SK-N-SH (cell line): ENCODE measurements around the gene DNAH6. TPM values are rescaled to one million over a fixed set of nuclear protein-coding genes. Genes with fewer than 3 reads are reported as not detected.

Experiments used
- CTCF ChIA-PET: fragments of 300-600, 350-600 bp; formaldehyde crosslinking; extraction: SDS; loops from one replicate; lab custom pipeline; 2021; lab: Yijun Ruan, JAX
- POLR2A ChIA-PET: fragments of 350-600 bp; sonication (Branson Sonifier 250); formaldehyde crosslinking; extraction: SDS; loops from one replicate; lab custom pipeline; 2020; ENCODE audit warnings: antibody characterized with exemption, inconsistent platforms; lab: Yijun Ruan, JAX
- DNase-seq: peaks from one replicate; pipeline ENCODE4 v3.0.0; 2012
- H2AFZ ChIP-seq: fragments of 200-600 bp; sonication (generic); 2 replicates; pipeline ENCODE4 v1.8.1; 2016; ENCODE audit warnings: antibody characterized with exemption, mild to moderate bottlenecking, low read depth
- H3F3A ChIP-seq: fragments of 200-600 bp; sonication (generic); replicated peaks from 2 replicates; pipeline ENCODE3; 2016; ENCODE audit warnings: antibody characterized with exemption, mild to moderate bottlenecking; ENCODE audit not compliant: insufficient read depth
- H3K27ac ChIP-seq, 2 experiments: fragments of 200-500 bp in 1 of 2; fragments of 200-600 bp in 1 of 2; sonication (Bioruptor generic) in 1 of 2; sonication (generic), shearing (Covaris generic) in 1 of 2; 2 replicates each; pipeline versions ENCODE4 v1.5.1 to v1.6.1; 2014 to 2016; ENCODE audit warnings: low read depth in 2 of 2, inconsistent platforms in 1 of 2, low read length in 1 of 2, mild to moderate bottlenecking in 1 of 2, mixed read lengths in 1 of 2
- H3K27me3 ChIP-seq: fragments of 200-600 bp; sonication (generic), shearing (Covaris generic); 2 replicates; pipeline ENCODE4 v1.6.1; 2016; ENCODE audit warnings: mixed run types; ENCODE audit not compliant: insufficient read depth
- H3K36me3 ChIP-seq, 2 experiments: fragments of 200-500 bp in 1 of 2; fragments of 200-600 bp in 1 of 2; sonication (Bioruptor generic) in 1 of 2; sonication (generic) in 1 of 2; replicated peaks in 1 of 2; 2 replicates each; pipeline versions ENCODE3 to v1.5.1; 2014 to 2016; ENCODE audit warnings: low read length in 1 of 2, mild to moderate bottlenecking in 1 of 2; ENCODE audit not compliant: insufficient read depth in 2 of 2, control insufficient read depth in 1 of 2
- H3K4me1 ChIP-seq, 2 experiments: fragments of 200-500 bp in 1 of 2; fragments of 200-600 bp in 1 of 2; sonication (Bioruptor generic) in 1 of 2; sonication (generic), shearing (Covaris generic) in 1 of 2; 2 replicates each; pipeline versions ENCODE4 v1.5.1 to v1.6.1; 2014 to 2016; ENCODE audit warnings: low read depth in 1 of 2, low read length in 1 of 2, mixed run types in 1 of 2; ENCODE audit not compliant: insufficient read depth in 2 of 2, control insufficient read depth in 1 of 2
- H3K4me2 ChIP-seq: fragments of 200-600 bp; sonication (generic), shearing (Covaris generic); 2 replicates; pipeline ENCODE4 v1.6.1; 2017; ENCODE audit warnings: mixed run types
- H3K4me3 ChIP-seq, 2 experiments: fragments of 200-500 bp in 1 of 2; fragments of 200-600 bp in 1 of 2; sonication (Bioruptor generic) in 1 of 2; sonication (generic), shearing (Covaris generic) in 1 of 2; 2 replicates each; pipeline versions ENCODE4 v1.5.1 to v1.8.1; 2014 to 2016; ENCODE audit warnings: low read depth in 2 of 2, inconsistent platforms in 1 of 2, low read length in 1 of 2, mild to moderate bottlenecking in 1 of 2, mixed read lengths in 1 of 2, moderate library complexity in 1 of 2
- H3K79me2 ChIP-seq: fragments of 200-600 bp; sonication (generic); 2 replicates; pipeline ENCODE4 v1.8.1; 2017; ENCODE audit warnings: mild to moderate bottlenecking; ENCODE audit not compliant: insufficient read depth
- H3K9ac ChIP-seq: fragments of 200-600 bp; sonication (generic); 2 replicates; pipeline ENCODE4 v1.6.1; 2017; ENCODE audit warnings: mixed run types
- H3K9me2 ChIP-seq: fragments of 200-600 bp; sonication (generic); 2 replicates; pipeline ENCODE4 v1.6.1; 2017; ENCODE audit warnings: mixed run types
- H3K9me3 ChIP-seq: fragments of 200-600 bp; sonication (generic); 2 replicates; pipeline ENCODE4 v1.6.1; 2017; ENCODE audit warnings: mixed run types, mild to moderate bottlenecking, moderate library complexity
- H4K20me1 ChIP-seq: fragments of 200-600 bp; sonication (generic); 2 replicates; pipeline ENCODE4 v1.6.1; 2017; ENCODE audit warnings: mild to moderate bottlenecking, mixed run types; ENCODE audit not compliant: insufficient read depth
- CHD2 ChIP-seq: fragments of 150-350 bp; IDR thresholded peaks from 2 replicates; pipeline ENCODE4 v1.6.1; 2018; ENCODE audit warnings: low read length; ENCODE audit not compliant: partially characterized antibody
- EP300 ChIP-seq, 2 experiments: IDR thresholded peaks; 2 replicates each; pipeline versions ENCODE4 v1.4.0 to v1.6.1; 2012; ENCODE audit warnings: borderline replicate concordance in 1 of 2, low read depth in 1 of 2, low read length in 1 of 2
- EZH2phosphoT487 ChIP-seq: fragments of 200-600 bp; sonication (generic); IDR thresholded peaks from 2 replicates; pipeline ENCODE4 v1.6.1; 2017; ENCODE audit warnings: low read depth, mixed run types, mild to moderate bottlenecking, antibody characterized with exemption, moderate library complexity, borderline replicate concordance
- GATA2 ChIP-seq: sonication (generic); formaldehyde crosslinking; IDR thresholded peaks from 2 replicates; pipeline ENCODE4 v1.5.0; 2020; ENCODE audit warnings: mild to moderate bottlenecking, missing genetic modification reagents
- POLR2AphosphoS5 ChIP-seq: IDR thresholded peaks from 2 replicates; pipeline ENCODE4 v1.6.1; 2012; ENCODE audit warnings: low read depth, low read length
- RAD21 ChIP-seq: IDR thresholded peaks from 2 replicates; pipeline ENCODE4 v1.6.1; 2012; ENCODE audit warnings: mild to moderate bottlenecking, low read length
- RCOR1 ChIP-seq: fragments of 150-350 bp; IDR thresholded peaks from 2 replicates; pipeline ENCODE4 v1.6.1; 2017; ENCODE audit warnings: antibody characterized with exemption, low read length
- RXRA ChIP-seq: IDR thresholded peaks from 2 replicates; pipeline ENCODE4 v1.4.0; 2012; ENCODE audit warnings: low read depth, mild to moderate bottlenecking, borderline replicate concordance
- SMC3 ChIP-seq: IDR thresholded peaks from 2 replicates; pipeline ENCODE4 v1.6.1; 2012; ENCODE audit warnings: low read depth, low read length, improper control_type of control experiment
- TEAD4 ChIP-seq: IDR thresholded peaks from 2 replicates; pipeline ENCODE4 v1.4.0; 2012; ENCODE audit warnings: mild to moderate bottlenecking, borderline replicate concordance; ENCODE audit not compliant: insufficient read depth
- YY1 ChIP-seq: IDR thresholded peaks from 2 replicates; pipeline ENCODE4 v1.4.0; 2012; ENCODE audit warnings: low read depth, mild to moderate bottlenecking
- WGBS: methylation state at CpG from one replicate; pipeline ENCODE4 v1.1.6; 2017; ENCODE audit warnings: low lambda C conversion rate; 5-methylcytosine and 5-hydroxymethylcytosine counted together
- polyA plus RNA-seq, 3 experiments: library from polyadenylated mRNA; depleted of rRNA; stranded (reverse); fragments of >200 nt; gene quantifications; 2 replicates each; pipeline ENCODE4 v1.2.3, GENCODE V29; 2012
- TF ChIP-seq, protein P1 (sequence below): IDR thresholded peaks from 2 replicates; pipeline ENCODE4 v1.6.1; 2012; ENCODE audit warnings: mild to moderate bottlenecking, low read depth, low read length, moderate library complexity
- TF ChIP-seq, protein P2 (sequence below): IDR thresholded peaks from 2 replicates; pipeline ENCODE4; 2012
- TF ChIP-seq, protein P3 (sequence below): IDR thresholded peaks from 2 replicates; pipeline ENCODE4 v1.4.0; 2012; ENCODE audit warnings: low read depth, borderline replicate concordance

The DNAH6 gene
- polyA plus RNA-seq, 1 of the 3 experiments (the other 2 are of a cell fraction), result 0.03 TPM

DNA sequence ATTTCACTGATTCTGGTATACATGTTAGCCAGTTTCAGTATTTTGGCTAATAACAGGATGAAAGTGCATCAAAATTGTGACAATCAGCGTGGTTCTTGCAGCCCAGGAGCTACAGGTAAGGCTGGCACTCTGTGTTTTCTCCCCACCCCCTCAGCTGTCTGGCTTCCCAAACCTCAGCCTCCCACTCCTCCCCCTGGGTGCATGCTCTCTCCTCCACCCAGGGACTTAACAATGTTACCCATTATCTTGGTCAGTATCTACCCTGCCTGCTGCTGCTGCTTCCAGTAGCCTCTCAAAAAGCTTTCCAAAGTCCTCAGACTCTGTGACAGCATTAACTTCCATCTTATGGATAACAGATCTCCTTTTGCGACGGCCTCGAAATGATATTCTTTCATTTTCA lies 323.6 kb downstream of the DNAH6 start:
- no peaks in the 10 kb centered on the region for H4K20me1 ChIP-seq
- H3K4me3 ChIP-seq, result no peak overlapping the region
- H3F3A ChIP-seq, result no peaks in the 10 kb centered on the region
- H3K9me2 ChIP-seq, result no peaks in the 10 kb centered on the region
- POLR2A ChIA-PET, result no interaction called here
- H3K79me2 ChIP-seq, result no peaks in the 10 kb centered on the region
- TF ChIP-seq, protein P1, sequence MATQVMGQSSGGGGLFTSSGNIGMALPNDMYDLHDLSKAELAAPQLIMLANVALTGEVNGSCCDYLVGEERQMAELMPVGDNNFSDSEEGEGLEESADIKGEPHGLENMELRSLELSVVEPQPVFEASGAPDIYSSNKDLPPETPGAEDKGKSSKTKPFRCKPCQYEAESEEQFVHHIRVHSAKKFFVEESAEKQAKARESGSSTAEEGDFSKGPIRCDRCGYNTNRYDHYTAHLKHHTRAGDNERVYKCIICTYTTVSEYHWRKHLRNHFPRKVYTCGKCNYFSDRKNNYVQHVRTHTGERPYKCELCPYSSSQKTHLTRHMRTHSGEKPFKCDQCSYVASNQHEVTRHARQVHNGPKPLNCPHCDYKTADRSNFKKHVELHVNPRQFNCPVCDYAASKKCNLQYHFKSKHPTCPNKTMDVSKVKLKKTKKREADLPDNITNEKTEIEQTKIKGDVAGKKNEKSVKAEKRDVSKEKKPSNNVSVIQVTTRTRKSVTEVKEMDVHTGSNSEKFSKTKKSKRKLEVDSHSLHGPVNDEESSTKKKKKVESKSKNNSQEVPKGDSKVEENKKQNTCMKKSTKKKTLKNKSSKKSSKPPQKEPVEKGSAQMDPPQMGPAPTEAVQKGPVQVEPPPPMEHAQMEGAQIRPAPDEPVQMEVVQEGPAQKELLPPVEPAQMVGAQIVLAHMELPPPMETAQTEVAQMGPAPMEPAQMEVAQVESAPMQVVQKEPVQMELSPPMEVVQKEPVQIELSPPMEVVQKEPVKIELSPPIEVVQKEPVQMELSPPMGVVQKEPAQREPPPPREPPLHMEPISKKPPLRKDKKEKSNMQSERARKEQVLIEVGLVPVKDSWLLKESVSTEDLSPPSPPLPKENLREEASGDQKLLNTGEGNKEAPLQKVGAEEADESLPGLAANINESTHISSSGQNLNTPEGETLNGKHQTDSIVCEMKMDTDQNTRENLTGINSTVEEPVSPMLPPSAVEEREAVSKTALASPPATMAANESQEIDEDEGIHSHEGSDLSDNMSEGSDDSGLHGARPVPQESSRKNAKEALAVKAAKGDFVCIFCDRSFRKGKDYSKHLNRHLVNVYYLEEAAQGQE, result no peak
- TF ChIP-seq, protein P2, sequence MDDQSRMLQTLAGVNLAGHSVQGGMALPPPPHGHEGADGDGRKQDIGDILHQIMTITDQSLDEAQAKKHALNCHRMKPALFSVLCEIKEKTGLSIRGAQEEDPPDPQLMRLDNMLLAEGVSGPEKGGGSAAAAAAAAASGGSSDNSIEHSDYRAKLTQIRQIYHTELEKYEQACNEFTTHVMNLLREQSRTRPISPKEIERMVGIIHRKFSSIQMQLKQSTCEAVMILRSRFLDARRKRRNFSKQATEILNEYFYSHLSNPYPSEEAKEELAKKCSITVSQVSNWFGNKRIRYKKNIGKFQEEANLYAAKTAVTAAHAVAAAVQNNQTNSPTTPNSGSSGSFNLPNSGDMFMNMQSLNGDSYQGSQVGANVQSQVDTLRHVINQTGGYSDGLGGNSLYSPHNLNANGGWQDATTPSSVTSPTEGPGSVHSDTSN, result no peak
- no peak for TF ChIP-seq GATA2
- TF ChIP-seq, all 33 proteins: peak for 0
- Histone ChIP-seq H3K4me2 (no peak overlapping the region), H3K4me1 (peaks cover 0 to 2% of the 10 kb centered on the region in 2 experiments; a peak in 1 of 4 replicates), H3K27ac (no peak overlapping the region), H3K27me3 (no peaks in the 10 kb centered on the region), H2AFZ (no peak overlapping the region), H3K36me3 (no peaks in the 10 kb centered on the region), H3K9me3 (no peaks in the 10 kb centered on the region), H3K9ac (no peak overlapping the region)
- DNase-seq, result no peak
- CTCF ChIA-PET, result interaction anchor here (1.7 kb wide), 1 partner anchor 18 kb away, joined by 4 read pairs; no protein-coding TSS in a partner anchor
- 28% methylated on average over 4 of the region's 4 CpGs for WGBS

DNA sequence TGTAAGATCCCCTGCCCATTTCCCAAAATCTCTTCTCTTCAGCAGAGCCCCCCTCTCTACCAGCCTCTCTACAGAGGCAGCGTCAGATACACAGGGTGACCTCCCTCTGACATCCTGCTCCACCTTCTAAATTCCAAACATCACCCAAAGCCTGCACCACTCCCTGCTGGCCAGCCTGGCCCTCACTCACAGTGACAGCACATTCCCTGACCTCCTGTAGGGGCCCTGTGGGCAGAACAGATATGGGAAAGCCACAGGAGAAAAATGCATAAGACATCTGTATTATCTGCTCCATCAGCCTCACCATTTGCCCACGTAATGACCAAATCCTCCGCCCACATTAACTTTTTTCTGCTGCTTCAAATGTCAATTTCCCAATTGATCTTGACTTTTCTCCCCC lies 324.0 kb downstream of the DNAH6 start:
- Histone ChIP-seq H2AFZ (no peak overlapping the region), H3K27me3 (no peaks in the 10 kb centered on the region), H3K9me2 (no peaks in the 10 kb centered on the region), H3K9ac (no peak overlapping the region), H3K4me3 (no peak overlapping the region; a peak in 1 of 4 replicates), H3K79me2 (no peaks in the 10 kb centered on the region), H3K36me3 (no peaks in the 10 kb centered on the region), H3F3A (no peaks in the 10 kb centered on the region), H4K20me1 (no peaks in the 10 kb centered on the region), H3K9me3 (no peaks in the 10 kb centered on the region), H3K4me1 (peaks cover 0 to 2% of the 10 kb centered on the region in 2 experiments; a peak in 1 of 4 replicates), H3K4me2 (no peak overlapping the region), H3K27ac (no peak overlapping the region)
- CTCF ChIA-PET, result interaction anchor here (1.7 kb wide), 1 partner anchor 18 kb away, joined by 4 read pairs; no protein-coding TSS in a partner anchor
- TF ChIP-seq GATA2 (no peak), TEAD4 (no peak), CHD2 (no peak), RXRA (no peak), RCOR1 (no peak), SMC3 (no peak), EP300 (IDR thresholded peaks at IDR 0.05; ENCODE audit: borderline replicate concordance in 1 of 2, low read depth in 1 of 2, low read length in 1 of 2) (no peak), EZH2phosphoT487 (no peak), RAD21 (no peak), YY1 (no peak), POLR2AphosphoS5 (no peak)
- TF ChIP-seq, protein P1, result no peak
- TF ChIP-seq, protein P3, sequence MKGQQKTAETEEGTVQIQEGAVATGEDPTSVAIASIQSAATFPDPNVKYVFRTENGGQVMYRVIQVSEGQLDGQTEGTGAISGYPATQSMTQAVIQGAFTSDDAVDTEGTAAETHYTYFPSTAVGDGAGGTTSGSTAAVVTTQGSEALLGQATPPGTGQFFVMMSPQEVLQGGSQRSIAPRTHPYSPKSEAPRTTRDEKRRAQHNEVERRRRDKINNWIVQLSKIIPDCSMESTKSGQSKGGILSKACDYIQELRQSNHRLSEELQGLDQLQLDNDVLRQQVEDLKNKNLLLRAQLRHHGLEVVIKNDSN, result no peak
- POLR2A ChIA-PET, result no interaction called here
- 39% methylated on average over 3 of the region's 3 CpGs for WGBS
- no peak for DNase-seq
